ENCODE data around the gene CIC.

CIC gene

GRCh38 chr19:42232435-42232834, 36.6 kb upstream of the CIC start:
- Histone ChIP-seq H3K4me3 (ENCODE audit: low read depth in 1 of 2, low read length in 2 of 2) (no peak overlapping the region), H3K4me1 (ENCODE audit: control insufficient read depth in 1 of 2, insufficient read depth in 2 of 2, low read length in 2 of 2) (peaks cover 0 to 4% of the 10 kb centered on the region in 2 donors), H3K9me3 (ENCODE audit: control insufficient read depth in 1 of 2, low read length in 2 of 2) (no peaks in the 10 kb centered on the region), H3K36me3 (ENCODE audit: control insufficient read depth in 1 of 2, insufficient read depth in 2 of 2, low read length in 2 of 2) (peaks cover 61 to 78% of the 10 kb centered on the region in 2 donors), H3K27ac (ENCODE audit: low read length) (no peak overlapping the region), H3K27me3 (ENCODE audit: low read depth, low read length) (no peaks in the 10 kb centered on the region)

GRCh38 chr19:42233106-42233505, 35.9 kb upstream of the CIC start:
- H3K4me1 ChIP-seq (ENCODE audit: control insufficient read depth in 1 of 2, insufficient read depth in 2 of 2, low read length in 2 of 2) = peaks cover 0 to 4% of the 10 kb centered on the region in 2 donors
- no peaks in the 10 kb centered on the region for H3K9me3 ChIP-seq (ENCODE audit: control insufficient read depth in 1 of 2, low read length in 2 of 2)
- H3K27ac ChIP-seq (ENCODE audit: low read length) = no peak overlapping the region
- H3K4me3 ChIP-seq (ENCODE audit: low read depth in 1 of 2, low read length in 2 of 2) = no peak overlapping the region
- H3K27me3 ChIP-seq (ENCODE audit: low read depth, low read length) = no peaks in the 10 kb centered on the region
- H3K36me3 ChIP-seq (ENCODE audit: control insufficient read depth in 1 of 2, insufficient read depth in 2 of 2, low read length in 2 of 2) = peaks cover 61 to 78% of the 10 kb centered on the region in 2 donors

GRCh38 chr19:42233678-42234292, 35.3 kb upstream of the CIC start:
- H3K27me3 ChIP-seq (ENCODE audit: low read depth, low read length) = no peaks in the 10 kb centered on the region
- peaks cover 0 to 4% of the 10 kb centered on the region in 2 donors for H3K4me1 ChIP-seq (ENCODE audit: control insufficient read depth in 1 of 2, insufficient read depth in 2 of 2, low read length in 2 of 2)
- no peak overlapping the region for H3K4me3 ChIP-seq (ENCODE audit: low read depth in 1 of 2, low read length in 2 of 2)
- no peak overlapping the region for H3K27ac ChIP-seq (ENCODE audit: low read length)
- H3K9me3 ChIP-seq (ENCODE audit: control insufficient read depth in 1 of 2, low read length in 2 of 2) = no peaks in the 10 kb centered on the region
- peaks cover 58 to 76% of the 10 kb centered on the region in 2 donors for H3K36me3 ChIP-seq (ENCODE audit: control insufficient read depth in 1 of 2, insufficient read depth in 2 of 2, low read length in 2 of 2)

- Histone ChIP-seq H3K27ac (ENCODE audit: low read length) (no peak overlapping the region), H3K4me3 (ENCODE audit: low read depth in 1 of 2, low read length in 2 of 2) (no peak overlapping the region), H3K9me3 (ENCODE audit: control insufficient read depth in 1 of 2, low read length in 2 of 2) (no peaks in the 10 kb centered on the region), H3K27me3 (ENCODE audit: low read depth, low read length) (no peaks in the 10 kb centered on the region), H3K36me3 (ENCODE audit: control insufficient read depth in 1 of 2, insufficient read depth in 2 of 2, low read length in 2 of 2) (peaks cover 53 to 75% of the 10 kb centered on the region in 2 donors), H3K4me1 (ENCODE audit: control insufficient read depth in 1 of 2, insufficient read depth in 2 of 2, low read length in 2 of 2) (peaks cover 0 to 4% of the 10 kb centered on the region in 2 donors)
These were observed 34.7 kb upstream of the CIC start for GRCh38 chr19:42234364-42234763.

GRCh38 chr19:42235181-42235580, 33.9 kb upstream of the CIC start:
- Histone ChIP-seq H3K36me3 (ENCODE audit: control insufficient read depth in 1 of 2, insufficient read depth in 2 of 2, low read length in 2 of 2) (peaks cover 49 to 76% of the 10 kb centered on the region in 2 donors), H3K27me3 (ENCODE audit: low read depth, low read length) (no peaks in the 10 kb centered on the region), H3K4me3 (ENCODE audit: low read depth in 1 of 2, low read length in 2 of 2) (no peak overlapping the region), H3K4me1 (ENCODE audit: control insufficient read depth in 1 of 2, insufficient read depth in 2 of 2, low read length in 2 of 2) (peaks cover 2 to 9% of the 10 kb centered on the region in 2 donors), H3K9me3 (ENCODE audit: control insufficient read depth in 1 of 2, low read length in 2 of 2) (no peaks in the 10 kb centered on the region), H3K27ac (ENCODE audit: low read length) (no peak overlapping the region)

- Histone ChIP-seq H3K27me3 (ENCODE audit: low read depth, low read length) (no peaks in the 10 kb centered on the region), H3K27ac (ENCODE audit: low read length) (no peak overlapping the region), H3K36me3 (ENCODE audit: control insufficient read depth in 1 of 2, insufficient read depth in 2 of 2, low read length in 2 of 2) (peaks cover 14 to 39% of the 10 kb centered on the region in 2 donors)
These were observed 29.4 kb upstream of the CIC start for GRCh38 chr19:42239544-42240220.

GRCh38 chr19:42241279-42241678, 27.8 kb upstream of the CIC start:
- Histone ChIP-seq H3K27me3 (ENCODE audit: low read depth, low read length) (no peaks in the 10 kb centered on the region), H3K9me3 (ENCODE audit: control insufficient read depth in 1 of 2, low read length in 2 of 2) (no peaks in the 10 kb centered on the region), H3K4me3 (ENCODE audit: low read depth in 1 of 2, low read length in 2 of 2) (peak overlapping the region; percentile 66 to 77), H3K27ac (ENCODE audit: low read length) (peak overlapping the region; percentile 74), H3K36me3 (ENCODE audit: control insufficient read depth in 1 of 2, insufficient read depth in 2 of 2, low read length in 2 of 2) (peaks cover 3 to 23% of the 10 kb centered on the region in 2 donors), H3K4me1 (ENCODE audit: control insufficient read depth in 1 of 2, insufficient read depth in 2 of 2, low read length in 2 of 2) (peaks cover 13 to 46% of the 10 kb centered on the region in 2 donors)

More at GRCh38 chr19:42239544-42240220, 29.4 kb upstream of the CIC start:
- H3K4me3 ChIP-seq (ENCODE audit: low read depth in 1 of 2, low read length in 2 of 2) = no peak overlapping the region
- H3K4me1 ChIP-seq (ENCODE audit: control insufficient read depth in 1 of 2, insufficient read depth in 2 of 2, low read length in 2 of 2) = peaks cover 9 to 31% of the 10 kb centered on the region in 2 donors
- no peaks in the 10 kb centered on the region for H3K9me3 ChIP-seq (ENCODE audit: control insufficient read depth in 1 of 2, low read length in 2 of 2)

GRCh38 chr19:42242069-42242511, 27.0 kb upstream of the CIC start:
- H3K36me3 ChIP-seq (ENCODE audit: control insufficient read depth in 1 of 2, insufficient read depth in 2 of 2, low read length in 2 of 2) = peaks cover 6 to 15% of the 10 kb centered on the region in 2 donors
- no peaks in the 10 kb centered on the region for H3K9me3 ChIP-seq (ENCODE audit: control insufficient read depth in 1 of 2, low read length in 2 of 2)
- peak overlapping the region; percentile 66 to 77 for H3K4me3 ChIP-seq (ENCODE audit: low read depth in 1 of 2, low read length in 2 of 2)
- no peaks in the 10 kb centered on the region for H3K27me3 ChIP-seq (ENCODE audit: low read depth, low read length)
- peaks cover 15 to 54% of the 10 kb centered on the region in 2 donors for H3K4me1 ChIP-seq (ENCODE audit: control insufficient read depth in 1 of 2, insufficient read depth in 2 of 2, low read length in 2 of 2)
- H3K27ac ChIP-seq (ENCODE audit: low read length) = peak overlapping the region; percentile 74

- H3K9me3 ChIP-seq (ENCODE audit: control insufficient read depth in 1 of 2, low read length in 2 of 2) = no peaks in the 10 kb centered on the region
- peak within 1 kb of the TSS; percentile 75 to 77 for H3K4me3 ChIP-seq (ENCODE audit: low read depth in 1 of 2, low read length in 2 of 2)
- no peaks in the 10 kb centered on the region for H3K27me3 ChIP-seq (ENCODE audit: low read depth, low read length)
- peak within 1 kb of the TSS; percentile 99 for H3K27ac ChIP-seq (ENCODE audit: low read length)
- peaks cover 15 to 60% of the 10 kb centered on the region in 2 donors for H3K4me1 ChIP-seq (ENCODE audit: control insufficient read depth in 1 of 2, insufficient read depth in 2 of 2, low read length in 2 of 2)
- peaks cover 6 to 15% of the 10 kb centered on the region in 2 donors for H3K36me3 ChIP-seq (ENCODE audit: control insufficient read depth in 1 of 2, insufficient read depth in 2 of 2, low read length in 2 of 2)
These were observed 26.3 kb upstream of the CIC start, which contains the start of gene GSK3A for GRCh38 chr19:42242512-42243409. GSK3A (minus strand) TSS chr19:42242602; CDS start chr19:42242465, 137 bp downstream.

GRCh38 chr19:42244347-42245220, 24.5 kb upstream of the CIC start:
- Histone ChIP-seq H3K4me1 (ENCODE audit: control insufficient read depth in 1 of 2, insufficient read depth in 2 of 2, low read length in 2 of 2) (peaks cover 15 to 70% of the 10 kb centered on the region in 2 donors), H3K27me3 (ENCODE audit: low read depth, low read length) (no peaks in the 10 kb centered on the region), H3K36me3 (ENCODE audit: control insufficient read depth in 1 of 2, insufficient read depth in 2 of 2, low read length in 2 of 2) (peaks cover 6 to 24% of the 10 kb centered on the region in 2 donors), H3K4me3 (ENCODE audit: low read depth in 1 of 2, low read length in 2 of 2) (peak overlapping the region; percentile 75 to 91), H3K9me3 (ENCODE audit: control insufficient read depth in 1 of 2, low read length in 2 of 2) (no peaks in the 10 kb centered on the region), H3K27ac (ENCODE audit: low read length) (peak overlapping the region; percentile 99)

All from muscle layer of duodenum (tissue), 2 donors.